B cell (primary cell): ENCODE results near the gene TRIM65. TPM values are rescaled to one million over a fixed set of nuclear protein-coding genes. Genes with fewer than 3 reads are reported as not detected.
A peak's percentile ranks its signal among the peaks of the same experiment; 100 is the strongest.

ENCODE experiments used
- ATAC-seq: fragments of 200-7000 bp; cut with Tn5 transposase; one replicate; pipeline ENCODE4 v1.10.0; 2021; ENCODE audit warnings: low read depth, mild to moderate bottlenecking, moderate number of reproducible peaks, moderate library complexity
- CTCF ChIA-PET: fragments of 350-600 bp; sonication (Branson Sonifier 250); formaldehyde crosslinking; loops from one replicate; lab custom pipeline; 2021; ENCODE audit warnings: antibody characterized with exemption, inconsistent platforms; lab: Charles Lee
- POLR2A ChIA-PET: fragments of 350-600 bp; sonication (Branson Sonifier 250); formaldehyde crosslinking; loops from one replicate; lab custom pipeline; 2021; ENCODE audit warnings: antibody characterized with exemption; lab: Charles Lee
- DNase-seq: peaks from one replicate; pipeline ENCODE4 v3.0.0; 2013
- H2AFZ ChIP-seq: 2 replicates; pipeline ENCODE4 v1.6.1; 2012; ENCODE audit warnings: mild to moderate bottlenecking, low read depth, low read length; ENCODE audit not compliant: insufficient read depth, poor library complexity, severe bottlenecking
- H3K27ac ChIP-seq, 2 donors: 1 replicate in 1 of 2; 2 replicates in 1 of 2; pipeline ENCODE4 v1.5.1; 2012 to 2013; ENCODE audit warnings: low read length in 2 of 2, mild to moderate bottlenecking in 2 of 2, moderate library complexity in 1 of 2
- H3K27me3 ChIP-seq, 4 experiments: fragments of 200-600 bp in 1 of 4; sonication (generic) in 1 of 4; replicated peaks in 1 of 4; 1 replicate in 2 of 4; 2 replicates in 2 of 4; pipeline versions ENCODE4 v1.6.1 to v1.7.0; 2013 to 2016; ENCODE audit warnings: low read length in 3 of 4, mild to moderate bottlenecking in 2 of 4, mixed read lengths in 1 of 4, moderate library complexity in 1 of 4; ENCODE audit not compliant: insufficient read depth in 4 of 4, control insufficient read depth in 3 of 4; ENCODE audit errors: control extremely low read depth in 1 of 4
- H3K36me3 ChIP-seq, 2 experiments: replicated peaks in 1 of 2; 1 replicate in 1 of 2; 2 replicates in 1 of 2; pipeline versions ENCODE4 v1.6.1 to v1.7.1; 2013; ENCODE audit warnings: low read length in 1 of 2; ENCODE audit not compliant: insufficient read depth in 2 of 2, control insufficient read depth in 1 of 2; ENCODE audit errors: control extremely low read depth in 1 of 2, extremely low read depth in 1 of 2
- H3K4me1 ChIP-seq, 2 donors: fragments of 200-600 bp in 1 of 2; sonication (generic) in 1 of 2; 1 replicate in 1 of 2; 2 replicates in 1 of 2; pipeline versions ENCODE4 v1.5.1 to v1.6.1; 2013 to 2017; ENCODE audit warnings: low read length in 2 of 2; ENCODE audit not compliant: control insufficient read depth in 2 of 2, insufficient read depth in 2 of 2
- H3K4me2 ChIP-seq: replicated peaks from 2 replicates; pipeline ENCODE3; 2012; ENCODE audit warnings: mild to moderate bottlenecking, low read depth, low read length; ENCODE audit not compliant: poor library complexity, severe bottlenecking
- H3K4me3 ChIP-seq, 5 experiments: fragments of 200-600 bp in 1 of 5; sonication (generic) in 1 of 5; 1 replicate in 3 of 5; 2 replicates in 2 of 5; pipeline versions ENCODE4 v1.5.1 to v1.7.0; 2011 to 2016; ENCODE audit warnings: low read length in 4 of 5, mild to moderate bottlenecking in 4 of 5, low read depth in 2 of 5, control low read depth in 1 of 5, moderate library complexity in 1 of 5; ENCODE audit not compliant: insufficient read depth in 1 of 5; ENCODE audit errors: control extremely low read depth in 1 of 5, extremely low read depth in 1 of 5
- H3K79me2 ChIP-seq: fragments of 200-600 bp; sonication (generic); one replicate; pipeline ENCODE4 v1.6.0; 2016; ENCODE audit warnings: low read length; ENCODE audit not compliant: control insufficient read depth, insufficient read depth
- H3K9ac ChIP-seq: fragments of 200-600 bp; sonication (generic); 2 replicates; pipeline ENCODE4 v1.6.1; 2017; ENCODE audit warnings: mild to moderate bottlenecking, low read length, moderate library complexity
- H3K9me3 ChIP-seq, 3 donors: one replicate each; pipeline versions ENCODE4 v1.6.1 to v1.7.1; 2013; ENCODE audit warnings: low read length in 2 of 3; ENCODE audit not compliant: control insufficient read depth in 2 of 3, insufficient read depth in 1 of 3; ENCODE audit errors: control extremely low read depth in 1 of 3
- H4K20me1 ChIP-seq: 2 replicates; pipeline ENCODE4 v1.6.0; 2012; ENCODE audit warnings: mild to moderate bottlenecking, low read length; ENCODE audit not compliant: insufficient read depth, control insufficient read depth, poor library complexity, severe bottlenecking
- H3K27ac Mint-ChIP-seq: one replicate; pipeline ENCODE4 v1.8.0; 2021; ENCODE audit warnings: mixed read lengths
- H3K27me3 Mint-ChIP-seq: one replicate; pipeline ENCODE4 v1.8.0; 2021; ENCODE audit warnings: mixed read lengths
- H3K4me1 Mint-ChIP-seq: one replicate; pipeline ENCODE4 v1.8.0; 2021; ENCODE audit warnings: mixed read lengths
- H3K4me3 Mint-ChIP-seq: one replicate; pipeline ENCODE4 v1.8.0; 2021; ENCODE audit warnings: mixed read lengths
- H3K9me3 Mint-ChIP-seq: one replicate; pipeline ENCODE4 v1.8.0; 2022; ENCODE audit warnings: mixed read lengths; ENCODE audit not compliant: insufficient read depth
- CTCF ChIP-seq: fragments of 200-600 bp; IDR thresholded peaks from one replicate; pipeline ENCODE4 v1.8.0; 2022; ENCODE audit warnings: antibody characterized with exemption, mild to moderate bottlenecking
- EZH2 ChIP-seq: IDR thresholded peaks from 2 replicates; pipeline ENCODE4 v1.6.1; 2012; ENCODE audit warnings: borderline replicate concordance, low read depth, mild to moderate bottlenecking, moderate library complexity, low read length; ENCODE audit not compliant: insufficient read depth, poor library complexity, severe bottlenecking
- WGBS: methylation state at CpG from one replicate; pipeline ENCODE4 v1.1.5; 2013; ENCODE audit warnings: missing lambda C conversion rate; ENCODE audit not compliant: insufficient coverage; 5-methylcytosine and 5-hydroxymethylcytosine counted together
- intact Hi-C: fragments of 100-400 bp; cut with micrococcal nuclease; formaldehyde crosslinking; loops from one replicate; pipeline ENCODE4 v1.10.0; 2022
- polyA plus RNA-seq: library from polyadenylated mRNA; depleted of rRNA; stranded (reverse); fragments of >200 nt; gene quantifications from 2 replicates; pipeline ENCODE4 v1.2.3, GENCODE V29; 2012
- total RNA-seq, 2 donors: library from RNA; stranded (reverse); fragments of 120-200 nt in 1 of 2; gene quantifications; 1 replicate in 1 of 2; 2 replicates in 1 of 2; pipeline versions ENCODE4 v1.2.3 to v1.2.4, GENCODE V29; 2013 to 2022

TRIM65 gene
- total and polyA plus RNA-seq, 2 donors (not counting 1 experiment from before 2014, with no cell fraction given), result 16.8 to 40.7 TPM

GRCh38 chr17:75894049-75894733 is 2.6 kb downstream of the TRIM65 start:
- no peak overlapping the region for H3K4me2 ChIP-seq
- Mint-ChIP-seq H3K4me3 (peak overlapping the region; percentile 66), H3K27me3 (no peaks in the 10 kb centered on the region), H3K27ac (no peak overlapping the region), H3K9me3 (no peaks in the 10 kb centered on the region), H3K4me1 (peaks cover 26% of the 10 kb centered on the region)
- H3K9me3 ChIP-seq, result no peaks in the 10 kb centered on the region
- peaks cover 16 to 19% of the 10 kb centered on the region in 2 donors for H3K4me1 ChIP-seq
- peaks cover 2 to 27% of the 10 kb centered on the region in 2 experiments for H3K36me3 ChIP-seq
- H3K27ac ChIP-seq, result no peak overlapping the region
- H3K4me3 ChIP-seq, result no peak overlapping the region
- DNase-seq (no peak), ATAC-seq (no peak)
- intact Hi-C loops, result no loop called here
- no peak overlapping the region for H3K9ac ChIP-seq
- peaks cover 29% of the 10 kb centered on the region for H4K20me1 ChIP-seq
- TF ChIP-seq EZH2, result no peak
- no peaks in the 10 kb centered on the region for H3K27me3 ChIP-seq
- WGBS, result 97% methylated on average over 22 of the region's 22 CpGs
- H2AFZ ChIP-seq, result no peak overlapping the region
- POLR2A ChIA-PET, result interaction anchor here (0.6 to 1.0 kb wide), 3 partner anchors 49 to 923 kb away, joined by 3 read pairs; no protein-coding TSS in a partner anchor
- H3K79me2 ChIP-seq, result peaks cover 24% of the 10 kb centered on the region
- CTCF ChIA-PET, result interaction anchor here (0.6 to 5.9 kb wide), 5 partner anchors 11 to 129 kb away, joined by 3 to 52 read pairs (median 3); partner anchors contain the start of genes GALK1, TRIM47 and WBP2

GRCh38 chr17:75893305-75894048 is 3.3 kb downstream of the TRIM65 start:
- H3K27me3 Mint-ChIP-seq, result no peaks in the 10 kb centered on the region
- Histone ChIP-seq H3K36me3 (peaks cover 2 to 20% of the 10 kb centered on the region in 2 experiments), H3K4me2 (no peak overlapping the region), H4K20me1 (peaks cover 28% of the 10 kb centered on the region), H3K27ac (no peak overlapping the region), H3K9me3 (no peaks in the 10 kb centered on the region), H3K4me3 (no peak overlapping the region), H3K4me1 (peaks cover 16 to 19% of the 10 kb centered on the region in 2 donors), H3K79me2 (peaks cover 24% of the 10 kb centered on the region), H3K27me3 (no peaks in the 10 kb centered on the region), H2AFZ (no peak overlapping the region), H3K9ac (no peak overlapping the region)
- peaks cover 26% of the 10 kb centered on the region for H3K4me1 Mint-ChIP-seq
- ChIA-PET POLR2A (interaction anchor here (0.6 to 1.0 kb wide), 3 partner anchors 28 to 95 kb away, joined by 3 to 6 read pairs (median 3); no protein-coding TSS in a partner anchor), CTCF (interaction anchor here (0.6 to 5.9 kb wide), 3 partner anchors 16 to 48 kb away, joined by 3 to 52 read pairs (median 3); partner anchors contain the start of genes TRIM47 and WBP2)
- intact Hi-C loops, result no loop called here
- ATAC-seq (no peak), DNase-seq (no peak)
- no peak overlapping the region for H3K27ac Mint-ChIP-seq
- H3K4me3 Mint-ChIP-seq, result peak overlapping the region; percentile 66
- WGBS, result 95% methylated on average over 17 of the region's 18 CpGs
- no peaks in the 10 kb centered on the region for H3K9me3 Mint-ChIP-seq
- TF ChIP-seq CTCF, result no peak
